Spleen (tissue), 7 donors: ENCODE data around the gene KCNN2.

Source experiments
- CTCF ChIP-seq, 11 experiments: fragments of 200-600 bp in 7 of 11; fragments of 450-650 bp in 4 of 11; sonication (generic) in 4 of 11; IDR thresholded peaks in 8 of 11; conservative IDR thresholded peaks in 3 of 11; 1 replicate in 7 of 11; 2 replicates in 4 of 11; pipeline versions ENCODE4 v1.4.0 to v1.8.0; 2016 to 2021; ENCODE audit warnings: antibody characterized with exemption in 11 of 11, inconsistent platforms in 4 of 11, mild to moderate bottlenecking in 1 of 11
- POLR2A ChIP-seq, 3 donors: fragments of 450-650 bp; IDR thresholded peaks; one replicate each; pipeline ENCODE4 v1.5.1; 2017; ENCODE audit warnings: antibody characterized with exemption in 3 of 3, mild to moderate bottlenecking in 1 of 3
- POLR2AphosphoS5 ChIP-seq, 3 donors: sonication (generic); formaldehyde crosslinking; IDR thresholded peaks; one replicate each; pipeline ENCODE4 v1.5.1; 2017; ENCODE audit warnings: antibody characterized with exemption in 3 of 3
- donor health status: DM: no; HTN: no; CAD: no; lungs with moderate emphysema.
- donor health status: DM: no; HTN: no; CAD: no.
- donor health status: DM: no; HTN: no; CAD: no.

- TF ChIP-seq CTCF (IDR thresholded peaks at IDR 0.05 in 8 of 11, conservative IDR thresholded peaks at IDR 0.05 in 3 of 11): no peak
- no peak for TF ChIP-seq POLR2A (IDR thresholded peaks at IDR 0.05)
- peak; percentile 8 to 77 (median 61) for TF ChIP-seq POLR2AphosphoS5 (IDR thresholded peaks at IDR 0.05)
Measured at GRCh38 chr5:114361724-114362196, at the start of gene KCNN2.
